ENCODE measurements around the gene ZFYVE21. TPM values are rescaled to one million over a fixed set of nuclear protein-coding genes. Genes with fewer than 3 reads are reported as not detected.

The ZFYVE21 gene
- total RNA-seq, 2 donors from 2014 or later: 162 to 215 TPM

GRCh38 chr14:103743691-103744090, 28.1 kb downstream of the ZFYVE21 start:
- no peak overlapping the region for H3K4me3 ChIP-seq
- no peak overlapping the region for H3K27ac ChIP-seq
- intact Hi-C loops (cut with DNase I): no loop called here
- H3K9me3 ChIP-seq: no peaks in the 10 kb centered on the region
- TF ChIP-seq, protein P1, sequence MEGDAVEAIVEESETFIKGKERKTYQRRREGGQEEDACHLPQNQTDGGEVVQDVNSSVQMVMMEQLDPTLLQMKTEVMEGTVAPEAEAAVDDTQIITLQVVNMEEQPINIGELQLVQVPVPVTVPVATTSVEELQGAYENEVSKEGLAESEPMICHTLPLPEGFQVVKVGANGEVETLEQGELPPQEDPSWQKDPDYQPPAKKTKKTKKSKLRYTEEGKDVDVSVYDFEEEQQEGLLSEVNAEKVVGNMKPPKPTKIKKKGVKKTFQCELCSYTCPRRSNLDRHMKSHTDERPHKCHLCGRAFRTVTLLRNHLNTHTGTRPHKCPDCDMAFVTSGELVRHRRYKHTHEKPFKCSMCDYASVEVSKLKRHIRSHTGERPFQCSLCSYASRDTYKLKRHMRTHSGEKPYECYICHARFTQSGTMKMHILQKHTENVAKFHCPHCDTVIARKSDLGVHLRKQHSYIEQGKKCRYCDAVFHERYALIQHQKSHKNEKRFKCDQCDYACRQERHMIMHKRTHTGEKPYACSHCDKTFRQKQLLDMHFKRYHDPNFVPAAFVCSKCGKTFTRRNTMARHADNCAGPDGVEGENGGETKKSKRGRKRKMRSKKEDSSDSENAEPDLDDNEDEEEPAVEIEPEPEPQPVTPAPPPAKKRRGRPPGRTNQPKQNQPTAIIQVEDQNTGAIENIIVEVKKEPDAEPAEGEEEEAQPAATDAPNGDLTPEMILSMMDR (IDR thresholded peaks at IDR 0.05): no peak
- no peak for TF ChIP-seq POLR2A (IDR thresholded peaks at IDR 0.05)
- TF ChIP-seq POLR2AphosphoS5 (IDR thresholded peaks at IDR 0.05): no peak
- H3K36me3 ChIP-seq: peaks cover 0 to 3% of the 10 kb centered on the region in 2 donors
- no peaks in the 10 kb centered on the region for H3K27me3 ChIP-seq (replicated peaks; ENCODE audit: insufficient read depth)
- no peak for DNase-seq (ENCODE audit: low spot score)
- WGBS: 83% methylated on average over 15 of the region's 15 CpGs
- H3K4me1 ChIP-seq (replicated peaks): no peaks in the 10 kb centered on the region

DNA sequence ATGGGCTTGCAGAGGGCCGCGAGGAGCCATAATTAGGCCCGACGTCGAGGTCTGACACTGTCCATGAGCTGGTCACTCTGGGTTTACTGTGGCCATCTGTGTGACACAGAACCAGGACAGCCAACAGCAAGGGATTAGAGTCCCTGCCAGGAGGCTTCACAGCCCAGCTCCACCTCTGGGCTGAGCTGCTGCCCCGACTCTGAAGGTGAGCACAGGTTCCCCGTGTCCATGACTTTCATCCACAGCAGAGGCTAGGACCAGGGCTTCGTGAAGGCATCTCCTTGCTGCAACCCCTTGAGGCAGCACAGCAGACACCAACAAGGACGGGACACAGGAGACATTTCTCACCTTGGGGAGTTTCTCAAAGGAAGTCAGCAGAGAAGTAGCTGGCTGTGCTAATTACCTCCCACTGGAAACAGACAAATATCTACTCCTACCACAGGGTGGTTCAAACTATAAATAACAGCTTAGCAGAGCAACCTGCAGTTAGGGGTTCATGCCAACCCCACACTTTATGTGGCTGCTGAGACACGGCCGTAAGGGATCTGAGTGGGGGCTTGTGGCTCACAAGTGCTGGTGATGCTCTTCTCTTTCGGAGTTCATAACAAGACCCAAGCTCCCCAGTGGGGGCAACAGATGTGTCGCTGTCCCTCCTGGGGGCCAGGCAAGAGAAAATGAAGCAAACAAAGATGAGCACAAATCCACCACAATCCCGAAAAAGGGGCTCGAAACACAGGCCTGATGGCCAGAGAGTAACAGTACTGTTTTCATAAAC, 29.2 kb downstream of the ZFYVE21 start:
- no peak overlapping the region for H3K4me3 ChIP-seq
- no peak for TF ChIP-seq POLR2A (IDR thresholded peaks at IDR 0.05)
- TF ChIP-seq, protein P1 (IDR thresholded peaks at IDR 0.05): no peak
- no peak for TF ChIP-seq POLR2AphosphoS5 (IDR thresholded peaks at IDR 0.05)
- intact Hi-C loops (cut with DNase I): no loop called here
- 84% methylated on average over 15 of the region's 15 CpGs for WGBS
- H3K36me3 ChIP-seq: peaks cover 0 to 3% of the 10 kb centered on the region in 2 donors
- DNase-seq (ENCODE audit: low spot score): no peak
- H3K4me1 ChIP-seq (replicated peaks): no peaks in the 10 kb centered on the region
- H3K27ac ChIP-seq: no peak overlapping the region
- H3K27me3 ChIP-seq (replicated peaks; ENCODE audit: insufficient read depth): no peaks in the 10 kb centered on the region
- H3K9me3 ChIP-seq: no peaks in the 10 kb centered on the region

GRCh38 chr14:103745424-103745823, 29.8 kb downstream of the ZFYVE21 start:
- H3K4me1 ChIP-seq (replicated peaks): no peaks in the 10 kb centered on the region
- no peak overlapping the region for H3K27ac ChIP-seq
- no peak for DNase-seq (ENCODE audit: low spot score)
- H3K9me3 ChIP-seq: no peaks in the 10 kb centered on the region
- no peaks in the 10 kb centered on the region for H3K36me3 ChIP-seq
- no peak overlapping the region for H3K4me3 ChIP-seq
- intact Hi-C loops (cut with DNase I): no loop called here
- 71% methylated on average over 5 of the region's 5 CpGs for WGBS
- no peaks in the 10 kb centered on the region for H3K27me3 ChIP-seq (replicated peaks; ENCODE audit: insufficient read depth)
- TF ChIP-seq POLR2A (IDR thresholded peaks at IDR 0.05): no peak
- TF ChIP-seq, protein P1 (IDR thresholded peaks at IDR 0.05): no peak

DNA sequence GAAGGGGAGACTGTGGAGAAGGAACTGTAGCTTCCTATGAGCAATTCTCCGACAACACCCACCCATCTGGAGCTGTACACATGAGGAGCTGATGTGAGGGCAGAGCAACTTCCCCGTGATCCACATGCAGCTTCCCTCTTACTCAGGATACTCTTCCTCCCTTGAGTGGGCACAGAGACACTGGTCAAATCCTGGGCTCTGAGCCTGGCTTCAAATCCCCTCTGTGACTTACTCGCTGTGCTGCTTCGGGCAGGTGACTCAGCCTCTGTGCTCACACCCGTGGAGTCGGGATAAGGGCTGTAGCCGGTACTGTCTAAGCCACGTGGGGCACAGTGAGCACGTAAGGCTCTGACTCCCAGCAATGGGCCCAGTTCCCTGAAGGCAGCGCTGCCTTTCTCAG, 31.1 kb downstream of the ZFYVE21 start:
- H3K9me3 ChIP-seq: no peaks in the 10 kb centered on the region
- TF ChIP-seq POLR2A (IDR thresholded peaks at IDR 0.05) (no peak), POLR2AphosphoS5 (IDR thresholded peaks at IDR 0.05) (no peak)
- TF ChIP-seq, protein P1 (IDR thresholded peaks at IDR 0.05): no peak
- H3K27ac ChIP-seq: no peak overlapping the region
- no peaks in the 10 kb centered on the region for H3K4me1 ChIP-seq (replicated peaks)
- no peaks in the 10 kb centered on the region for H3K27me3 ChIP-seq (replicated peaks; ENCODE audit: insufficient read depth)
- intact Hi-C loops (cut with DNase I): no loop called here
- DNase-seq (ENCODE audit: low spot score): no peak
- H3K4me3 ChIP-seq: no peak overlapping the region
- no peaks in the 10 kb centered on the region for H3K36me3 ChIP-seq
- 90% methylated on average over 10 of the region's 10 CpGs for WGBS

- no peaks in the 10 kb centered on the region for H3K9me3 ChIP-seq
- 83% methylated on average over 5 of the region's 5 CpGs for WGBS
- intact Hi-C loops (cut with DNase I): no loop called here
These were observed 32.9 kb downstream of the ZFYVE21 start for GRCh38 chr14:103748534-103748857.

More at GRCh38 chr14:103748534-103748857, 32.9 kb downstream of the ZFYVE21 start:
- Histone ChIP-seq H3K4me3 (no peak overlapping the region), H3K4me1 (replicated peaks) (no peaks in the 10 kb centered on the region), H3K27ac (no peak overlapping the region), H3K36me3 (no peaks in the 10 kb centered on the region), H3K27me3 (replicated peaks; ENCODE audit: insufficient read depth) (no peaks in the 10 kb centered on the region)
- no peak for DNase-seq (ENCODE audit: low spot score)
- TF ChIP-seq POLR2A (IDR thresholded peaks at IDR 0.05) (no peak), POLR2AphosphoS5 (IDR thresholded peaks at IDR 0.05) (no peak)
- TF ChIP-seq, protein P1 (IDR thresholded peaks at IDR 0.05): no peak
